Stimulated activated CD4-positive, alpha-beta T cell treated with anti-CD3 and anti-CD28 coated beads, TNF-alpha, amount 100 ng/mL, for 24 hours (primary cell): ENCODE results near the gene GDPD3.
"Not testable (repeated sequence)": the region's sequence is repeated elsewhere in the genome, so short reads cannot be mapped to it uniquely, and the experiment has no call there.

Experiments
- DNase-seq, 3 experiments: peaks; one replicate each; pipeline ENCODE4 v3.0.0-alpha.2; 2020; ENCODE audit warnings: low read depth in 3 of 3

Gene GDPD3

GRCh38 chr16:30124985-30125379 is 11.6 kb upstream of the GDPD3 start:
- no peak for DNase-seq

GRCh38 chr16:30122604-30123160 is 9.3 kb upstream of the GDPD3 start:
- no peak for DNase-seq

DNA sequence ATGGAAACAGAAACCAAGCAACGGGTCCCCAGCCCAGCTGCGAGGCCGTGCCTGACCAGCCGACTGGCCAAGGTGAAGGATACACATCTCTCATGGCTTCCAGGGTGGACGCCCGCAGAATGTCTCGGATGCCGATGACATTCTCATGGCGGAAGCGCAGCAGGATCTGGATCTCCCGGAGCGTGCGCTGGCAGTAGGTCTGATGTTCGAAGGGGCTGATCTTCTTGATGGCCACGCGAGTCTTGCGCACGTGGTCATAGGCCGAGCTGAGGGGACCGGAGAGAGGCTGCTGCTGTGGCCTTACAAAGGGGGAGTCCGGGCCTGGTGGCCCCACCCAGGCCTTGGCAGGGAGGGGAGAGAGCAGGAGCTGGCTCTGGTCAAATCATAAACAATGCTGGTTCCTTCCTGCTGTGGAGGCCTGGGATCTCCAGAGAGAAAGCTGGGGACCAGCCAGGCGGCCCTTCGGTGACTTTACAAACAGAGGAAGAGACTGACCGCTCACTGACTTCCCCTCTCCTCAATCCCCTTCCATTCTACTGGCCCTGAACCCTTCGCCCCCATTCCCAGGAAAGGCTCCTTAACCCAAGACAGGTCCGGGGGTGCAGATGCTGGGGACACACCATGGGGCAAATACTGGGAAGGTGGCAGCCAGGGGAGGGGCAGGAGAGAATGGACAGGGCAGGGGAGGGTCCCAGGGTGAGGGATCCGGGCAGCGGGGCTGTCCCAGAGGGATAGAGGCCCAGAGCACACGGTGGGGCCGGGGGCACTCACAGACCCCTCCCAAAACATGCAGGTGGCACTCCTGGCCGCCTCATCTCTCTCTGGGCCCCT is 8.6 kb upstream of the GDPD3 start:
- no peak for DNase-seq

GRCh38 chr16:30120340-30121105 is 7.2 kb upstream of the GDPD3 start:
- DNase-seq: no peak

DNA sequence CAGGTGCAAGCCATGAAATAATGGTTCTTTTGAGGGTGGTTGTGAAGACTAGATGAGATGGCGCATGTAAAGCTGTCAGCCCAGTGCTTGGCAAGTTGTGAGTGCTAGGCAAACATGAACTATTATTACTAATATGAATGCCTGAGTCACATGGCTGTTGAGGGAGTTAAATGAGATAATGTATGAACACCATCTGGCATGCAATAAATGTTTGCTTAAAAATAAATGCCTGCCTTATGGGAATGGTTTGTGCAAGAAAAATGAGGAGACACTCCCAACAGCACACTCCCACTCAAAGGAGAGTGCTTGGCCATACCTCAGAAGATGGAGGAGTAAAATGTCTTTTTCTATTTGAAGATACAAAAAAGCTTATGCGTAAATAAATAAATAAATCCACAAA is 6.1 kb upstream of the GDPD3 start:
- no peak for DNase-seq

- no peak for DNase-seq
Measured at GRCh38 chr16:30117768-30118167, 4.4 kb upstream of the GDPD3 start.

DNA sequence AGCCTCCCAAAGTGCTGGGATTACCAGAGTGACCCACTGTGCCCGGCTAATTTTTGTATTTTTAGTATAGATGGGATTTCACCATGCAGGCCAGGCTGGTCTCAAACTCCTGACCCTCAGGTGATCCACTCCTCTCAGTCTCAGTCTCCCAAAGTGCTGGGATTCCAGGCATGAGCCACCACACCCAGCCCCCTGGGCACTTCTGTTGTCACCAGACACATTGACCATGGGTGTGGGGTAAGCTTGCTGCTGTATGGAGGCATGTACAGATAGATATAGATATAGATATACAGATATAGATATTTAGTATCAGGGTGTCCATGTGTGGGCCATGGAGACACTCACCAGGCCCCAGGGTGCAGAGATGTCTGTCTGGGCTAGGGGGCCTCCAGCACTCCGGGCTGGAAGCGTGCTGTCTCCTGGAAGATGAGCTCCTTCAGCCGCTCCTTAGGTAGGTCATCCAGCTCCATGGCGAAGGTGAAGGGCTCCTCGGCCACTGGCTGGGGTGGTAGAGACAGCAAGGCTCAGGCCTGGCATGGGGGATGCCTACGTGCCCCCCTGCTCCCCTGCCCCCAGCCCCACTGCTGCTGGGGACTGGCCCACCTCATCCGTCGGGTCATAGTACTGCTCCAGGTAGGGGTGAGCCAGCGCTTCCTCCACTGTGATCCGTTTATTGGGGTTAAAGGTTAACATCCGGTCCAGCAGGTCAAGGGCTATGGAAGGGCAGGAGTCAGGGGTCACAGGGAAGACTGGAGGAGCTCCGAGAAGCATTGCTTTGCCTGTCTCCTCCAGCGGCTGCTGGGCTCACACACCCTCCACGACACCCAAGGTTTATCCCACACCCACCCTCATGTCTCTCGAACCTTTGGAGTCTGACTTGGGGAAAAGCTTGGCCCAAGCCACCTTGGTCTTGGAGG is 3.2 kb upstream of the GDPD3 start:
- no peak for DNase-seq

GRCh38 chr16:30115238-30115637 is 1.9 kb upstream of the GDPD3 start:
- DNase-seq: no peak

DNA sequence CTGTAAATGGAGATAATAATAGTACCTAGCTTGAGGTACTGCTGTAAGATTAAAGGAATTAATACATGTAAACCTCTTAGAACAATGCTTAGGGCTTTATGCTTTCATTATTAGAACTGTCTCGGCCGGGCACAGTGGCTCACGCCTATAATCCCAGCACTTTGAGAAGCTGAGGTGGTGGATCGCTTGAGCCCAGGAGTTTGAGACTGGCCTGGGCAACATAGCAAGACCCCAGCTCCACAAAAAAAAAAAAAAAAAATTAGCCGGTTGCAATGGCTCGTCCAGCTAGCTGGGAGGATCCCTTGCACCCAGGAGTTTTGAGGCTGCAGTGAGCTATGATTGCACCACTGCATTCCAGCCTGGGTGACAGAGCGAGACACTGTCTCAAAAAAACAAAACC is 1.5 kb upstream of the GDPD3 start:
- DNase-seq: not testable (repeated sequence)

- no peak for DNase-seq
Measured at GRCh38 chr16:30114411-30114810, 1.1 kb upstream of the GDPD3 start.

DNA sequence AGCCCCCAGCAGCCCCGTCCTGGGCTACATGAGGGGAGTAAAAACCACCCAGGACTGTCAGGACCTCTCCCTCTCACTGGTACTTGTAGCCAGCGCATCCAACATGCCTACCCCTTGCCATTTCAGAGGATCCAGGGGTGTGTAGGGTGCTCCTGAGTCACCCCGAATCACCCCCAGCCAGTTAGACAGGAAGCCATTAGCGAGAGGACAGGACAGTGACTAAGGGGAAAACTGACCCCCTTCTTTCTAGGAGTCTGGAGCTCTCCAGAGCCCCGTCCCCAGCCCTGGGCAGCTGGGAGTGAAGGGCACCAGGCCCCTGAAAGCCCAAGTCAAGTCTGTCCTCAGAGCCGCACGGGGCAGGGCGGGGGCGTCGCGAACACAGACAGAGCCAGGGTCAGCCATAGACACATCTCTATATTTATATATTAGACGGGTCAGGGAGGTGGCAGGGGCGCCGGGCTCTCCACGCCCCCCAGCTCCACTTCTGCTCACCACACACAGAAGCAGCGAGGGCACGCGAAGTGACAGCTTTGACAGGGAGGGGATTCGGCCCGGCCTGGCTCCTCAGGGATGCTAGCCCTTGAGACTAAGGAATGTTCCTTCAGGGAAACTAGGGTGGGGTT is 485 bp upstream of the GDPD3 start:
- DNase-seq: no peak

DNA sequence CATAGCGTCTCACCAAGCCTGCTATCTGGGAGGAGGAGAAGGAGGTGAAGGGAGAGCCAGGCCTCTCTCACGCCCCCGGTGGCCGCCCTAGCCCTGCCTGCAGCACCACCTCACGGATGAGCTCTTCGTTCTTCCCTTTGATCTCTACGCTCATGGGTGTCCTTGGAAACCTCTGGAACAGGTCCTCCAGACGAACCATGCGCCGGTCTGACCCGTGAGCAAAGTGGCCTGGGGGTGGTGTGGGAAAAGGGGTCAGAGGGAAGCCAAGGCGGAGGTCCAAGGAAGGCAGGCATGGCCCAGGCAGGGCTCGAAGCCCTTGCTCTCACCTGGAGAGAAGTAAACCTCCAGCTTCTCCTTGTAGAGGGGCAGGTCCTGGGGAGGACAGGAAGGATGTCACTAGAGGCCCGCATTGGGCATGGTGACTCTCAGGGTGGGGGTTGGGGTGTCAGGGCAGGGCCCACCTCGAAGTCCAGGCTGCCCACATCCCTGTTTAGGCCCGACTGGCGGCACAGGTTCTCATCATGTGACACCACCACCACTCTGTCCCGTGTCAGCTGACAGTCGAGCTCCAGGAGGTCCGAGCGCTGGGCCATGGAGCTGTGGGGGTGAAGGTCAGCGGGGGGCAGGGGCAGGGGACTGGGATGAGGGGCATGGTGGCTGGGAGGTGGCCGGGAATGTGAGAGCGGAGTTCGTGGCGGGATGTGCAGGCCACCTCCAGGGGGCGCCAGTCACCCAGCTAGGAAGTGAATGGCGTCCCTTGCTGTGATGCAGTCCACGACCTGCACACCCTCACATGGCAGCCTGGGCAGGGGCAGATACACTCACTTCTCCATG is 923 bp downstream of the GDPD3 start:
- peak; percentile 46 to 70 (median 52) for DNase-seq

DNA sequence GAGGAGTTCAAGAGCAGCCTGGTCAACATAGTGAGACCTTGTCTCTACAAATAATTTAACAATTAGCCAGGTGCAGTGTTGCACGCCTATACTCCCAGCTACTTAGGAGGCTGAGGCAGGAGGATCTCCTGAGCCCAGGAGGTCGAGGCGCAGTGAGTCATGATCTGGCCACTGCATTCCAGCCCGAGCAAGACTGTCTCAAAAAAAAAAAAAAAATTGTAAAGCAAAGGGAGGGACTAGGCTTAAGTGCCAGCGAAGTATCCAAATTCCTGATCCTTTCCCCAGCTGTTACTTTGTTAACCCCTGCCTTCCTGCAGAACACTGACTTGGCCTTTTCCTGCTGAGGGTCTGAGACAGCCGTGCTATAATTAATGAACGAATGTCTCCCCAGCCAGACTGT is 2.7 kb downstream of the GDPD3 start:
- no peak for DNase-seq

DNA sequence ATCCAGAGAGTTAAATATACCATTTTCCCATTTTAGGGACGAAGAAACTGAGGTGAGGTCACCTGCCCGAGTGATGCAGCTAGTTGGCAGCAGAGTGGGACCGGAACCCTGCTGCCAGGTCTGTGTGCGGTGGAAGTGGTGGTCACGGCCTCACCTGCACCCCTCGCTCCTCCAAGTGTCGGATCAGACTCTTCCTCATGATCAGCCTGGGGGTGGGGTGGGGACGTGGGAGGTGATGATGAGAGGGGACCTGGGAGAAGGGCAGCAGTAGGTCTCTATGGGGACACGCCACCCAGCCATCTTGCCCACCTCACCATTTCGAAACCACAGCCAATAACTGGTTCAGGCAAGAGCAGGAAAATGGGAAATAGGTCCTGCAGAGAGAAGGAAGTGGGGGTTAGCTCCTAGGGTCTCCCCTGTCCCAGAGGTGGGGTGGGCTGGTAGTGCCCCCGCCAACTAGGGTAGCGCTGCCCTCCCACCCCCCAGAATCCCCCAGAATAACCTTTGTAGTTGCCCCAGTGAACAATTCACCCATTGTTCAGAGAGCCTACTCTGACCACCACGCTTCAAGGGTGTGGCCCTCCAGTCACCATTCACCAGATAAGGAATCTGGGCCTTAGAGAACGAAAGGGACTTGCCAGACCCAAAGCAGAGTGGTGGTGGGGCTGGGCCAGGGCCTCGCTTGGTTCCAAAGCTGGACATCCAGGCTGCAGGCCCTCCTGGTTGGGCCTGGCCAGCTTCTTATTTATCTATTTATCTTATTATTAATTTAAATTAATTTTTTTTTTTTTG is 5.1 kb downstream of the GDPD3 start:
- DNase-seq: no peak

DNA sequence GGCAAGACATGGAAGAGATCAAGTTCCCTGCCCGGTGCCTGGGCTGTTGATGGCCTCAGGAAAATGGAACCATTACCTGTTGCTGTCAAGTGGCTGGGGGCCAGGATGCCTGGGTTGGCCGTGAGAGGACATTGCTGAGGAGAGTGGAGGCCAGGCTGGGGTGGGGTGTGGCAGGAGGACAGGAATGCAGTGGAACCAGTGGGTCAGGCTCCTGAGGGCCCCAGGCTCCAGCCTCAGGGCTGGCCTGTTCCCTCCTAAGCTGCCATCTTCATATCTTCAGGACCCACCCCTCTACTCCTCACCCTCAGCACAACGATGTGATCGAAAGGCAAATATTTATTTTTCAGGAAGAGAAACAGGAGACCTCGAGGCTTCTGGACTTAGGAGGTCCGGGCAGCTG is 8.8 kb downstream of the GDPD3 start:
- DNase-seq: no peak

- DNase-seq: no peak
Measured at GRCh38 chr16:30104090-30104489, 9.2 kb downstream of the GDPD3 start.

DNA sequence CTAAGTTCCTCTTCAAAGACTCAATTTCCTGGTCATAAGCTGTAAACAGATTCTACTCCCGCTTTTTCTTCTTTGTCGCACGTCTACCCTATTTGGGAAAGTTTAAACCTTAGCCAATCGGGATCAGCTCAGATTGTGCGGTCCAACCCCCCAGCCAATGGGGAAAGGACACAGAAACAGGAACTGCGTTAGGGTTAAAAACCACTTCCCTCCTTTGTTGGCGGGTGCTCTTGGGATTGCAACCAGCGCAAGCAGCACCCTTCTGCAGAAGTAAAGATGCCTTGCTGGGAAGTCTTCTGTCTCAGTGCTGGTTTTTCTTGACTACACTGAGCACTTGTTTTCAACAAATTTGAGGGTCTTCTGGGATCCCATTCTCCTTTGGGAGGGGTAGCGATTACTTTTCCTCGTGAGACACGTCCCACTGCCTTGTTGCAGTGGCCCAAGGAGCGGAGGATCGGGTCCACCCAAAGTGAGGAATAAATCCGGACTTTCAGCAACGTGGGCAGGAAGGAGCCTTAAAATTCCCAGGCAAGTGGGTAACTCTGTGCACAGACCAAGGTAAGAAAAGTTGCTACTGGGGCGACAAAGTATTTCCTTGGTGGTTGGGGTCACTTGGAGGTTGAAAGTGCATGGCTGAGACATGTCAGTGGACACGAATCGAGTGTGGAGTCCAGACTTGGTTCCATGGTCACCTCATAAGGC is 16.3 kb downstream of the GDPD3 start:
- DNase-seq: no peak

DNA sequence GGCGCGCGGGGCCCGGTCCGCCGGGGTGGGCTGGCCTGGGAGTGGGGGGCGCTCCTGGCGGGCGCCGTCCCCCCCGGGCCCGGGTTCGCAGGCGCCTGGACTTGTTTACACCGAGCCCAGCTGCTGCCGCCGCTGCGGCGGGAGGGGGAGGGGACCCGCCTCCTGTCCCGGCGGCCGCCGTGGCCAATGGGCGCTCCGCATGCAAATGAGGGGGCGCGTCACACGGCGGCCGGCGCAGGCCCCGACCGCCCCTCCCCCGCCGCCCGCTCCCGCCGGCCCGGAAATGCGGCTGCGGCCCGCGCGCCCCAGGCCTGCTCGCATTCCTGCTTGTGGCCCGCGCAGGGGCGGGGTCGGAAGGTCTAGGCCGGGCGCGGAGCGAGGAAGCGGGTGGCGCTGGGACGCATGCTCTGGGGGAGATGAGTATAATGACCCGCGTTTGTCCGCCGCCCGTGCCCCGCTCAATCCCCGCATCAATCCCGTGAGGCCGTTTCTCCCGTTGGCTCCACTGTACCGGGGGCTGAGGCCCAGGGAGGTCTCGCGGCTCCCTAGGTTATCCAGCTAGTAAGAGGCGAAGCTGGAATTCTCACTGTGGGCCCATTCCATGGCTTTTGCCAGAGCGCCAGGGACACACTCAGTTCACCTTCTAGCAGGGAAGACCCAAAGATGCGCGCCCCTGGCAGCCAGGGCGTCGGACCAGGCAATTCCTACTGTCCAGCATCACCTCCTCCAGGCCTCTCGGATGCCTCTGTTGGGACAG is 17.1 kb downstream of the GDPD3 start, which contains the start of gene YPEL3:
TSS of gene YPEL3 (minus strand) at position 109 of the 757 bp plus-strand sequence. CDS start 731 bp downstream, outside the sequence.
- DNase-seq: peak; percentile 76 to 86 (median 79)
